ENCODE data around the gene EXOSC5. TPM values are rescaled to one million over a fixed set of nuclear protein-coding genes. Genes with fewer than 3 reads are reported as not detected.
"Not testable (repeated sequence)": the region's sequence is repeated elsewhere in the genome, so short reads cannot be mapped to it uniquely, and the experiment has no call there.

The EXOSC5 gene
- total and polyA plus RNA-seq, 5 experiments from 2014 or later, result 18.3 to 88.0 (median 69.0) TPM

GRCh38 chr19:41435376-41435775, 38.2 kb upstream of the EXOSC5 start:
- H3K27me3 Mint-ChIP-seq, DNase-seq, ATAC-seq, H3K4me3 Mint-ChIP-seq, H3K9me3 Mint-ChIP-seq: not testable (repeated sequence)
- Mint-ChIP-seq H3K36me3 (peaks cover 0 to 55% (median 3%) of the 10 kb centered on the region in 3 donors), H3K27ac (peak overlapping the region in 1 of 10 donors; percentile 33), H3K4me1 (peaks cover 10 to 27% (median 15%) of the 10 kb centered on the region in 4 donors)
- POLR2A ChIA-PET, result interaction anchor here (0.6 to 0.9 kb wide), 3 partner anchors 126 to 865 kb away, joined by 3 read pairs; partner anchors contain the start of gene ZNF574

- Mint-ChIP-seq H3K36me3 (peaks cover 0 to 55% (median 3%) of the 10 kb centered on the region in 3 donors), H3K4me3 (peak overlapping the region in 1 of 10 donors; percentile 48), H3K27ac (peak overlapping the region in 3 of 10 donors; percentile 4 to 64 (median 63)), H3K9me3 (no peaks in the 10 kb centered on the region), H3K27me3 (no peaks in the 10 kb centered on the region), H3K4me1 (peaks cover 10 to 27% (median 14%) of the 10 kb centered on the region in 4 donors)
- ATAC-seq, result no peak
- DNase-seq, result no peak
- POLR2A ChIA-PET, result interaction anchor here (0.5 to 0.9 kb wide), 3 partner anchors 113 to 172 kb away, joined by 3 read pairs; no protein-coding TSS in a partner anchor
Measured at GRCh38 chr19:41434450-41434849, 37.3 kb upstream of the EXOSC5 start.

- peaks cover 0 to 55% (median 3%) of the 10 kb centered on the region in 3 donors for H3K36me3 Mint-ChIP-seq
- no peaks in the 10 kb centered on the region for H3K9me3 Mint-ChIP-seq
- no peak for ATAC-seq
- H3K4me1 Mint-ChIP-seq, result peaks cover 10 to 33% (median 26%) of the 10 kb centered on the region in 4 donors
- no peaks in the 10 kb centered on the region for H3K27me3 Mint-ChIP-seq
- H3K4me3 Mint-ChIP-seq, result no peak overlapping the region
- no peak overlapping the region for H3K27ac Mint-ChIP-seq
- no peak for DNase-seq
- POLR2A ChIA-PET, result no interaction called here
Measured at GRCh38 chr19:41433171-41433570, 36.0 kb upstream of the EXOSC5 start.

- Mint-ChIP-seq H3K36me3 (peaks cover 0 to 48% (median 3%) of the 10 kb centered on the region in 3 donors), H3K4me3 (no peak overlapping the region), H3K9me3 (no peaks in the 10 kb centered on the region), H3K27ac (peak overlapping the region in 5 of 10 donors; percentile 37 to 81 (median 61)), H3K4me1 (peaks cover 19 to 37% (median 31%) of the 10 kb centered on the region in 4 donors), H3K27me3 (no peaks in the 10 kb centered on the region)
- no peak for DNase-seq
- ATAC-seq, result no peak
- POLR2A ChIA-PET, result interaction anchor here (1.1 to 2.0 kb wide), 3 partner anchors 8 to 103 kb away, joined by 3 to 9 read pairs (median 4); partner anchors contain the start of gene DMAC2
Measured at GRCh38 chr19:41431426-41432386, 34.5 kb upstream of the EXOSC5 start.

- ATAC-seq (no peak), DNase-seq (peak in 1 of 10 donors; percentile 21)
- peaks cover 0 to 40% (median 3%) of the 10 kb centered on the region in 3 donors for H3K36me3 Mint-ChIP-seq
- peak overlapping the region in 3 of 10 donors; percentile 37 to 56 (median 43) for H3K27ac Mint-ChIP-seq
- H3K4me3 Mint-ChIP-seq, result peak overlapping the region in 1 of 10 donors; percentile 30
- no peaks in the 10 kb centered on the region for H3K9me3 Mint-ChIP-seq
- H3K27me3 Mint-ChIP-seq, result no peaks in the 10 kb centered on the region
- POLR2A ChIA-PET, result interaction anchor here (2.0 kb wide), 1 partner anchor 9 kb away, joined by 9 read pairs; the partner anchor contains the start of gene DMAC2
- H3K4me1 Mint-ChIP-seq, result peaks cover 18 to 33% (median 28%) of the 10 kb centered on the region in 4 donors
Measured at GRCh38 chr19:41430922-41431321, 33.8 kb upstream of the EXOSC5 start.

GRCh38 chr19:41428481-41428859, 31.3 kb upstream of the EXOSC5 start:
- DNase-seq (no peak), ATAC-seq (no peak)
- Mint-ChIP-seq H3K4me1 (peaks cover 16 to 36% (median 31%) of the 10 kb centered on the region in 4 donors), H3K36me3 (peaks cover 0 to 28% (median 3%) of the 10 kb centered on the region in 3 donors), H3K27me3 (no peaks in the 10 kb centered on the region), H3K4me3 (peak overlapping the region; percentile 11 to 99 (median 53)), H3K9me3 (no peaks in the 10 kb centered on the region), H3K27ac (peak overlapping the region in 8 of 10 donors; percentile 29 to 98 (median 72))
- POLR2A ChIA-PET, result interaction anchor here (0.7 to 1.1 kb wide), 5 partner anchors 11 to 166 kb away, joined by 3 read pairs; partner anchors contain the start of genes B9D2 and DMAC2

- H3K27me3 Mint-ChIP-seq, result no peaks in the 10 kb centered on the region
- no peaks in the 10 kb centered on the region for H3K9me3 Mint-ChIP-seq
- POLR2A ChIA-PET, result interaction anchor here (0.7 to 1.1 kb wide), 5 partner anchors 12 to 119 kb away, joined by 3 to 4 read pairs (median 3); partner anchors contain the start of genes B9D2 and DMAC2
- peak in 5 of 10 donors; percentile 23 to 55 (median 37) for DNase-seq
- peaks cover 16 to 36% (median 31%) of the 10 kb centered on the region in 4 donors for H3K4me1 Mint-ChIP-seq
- peak; percentile 61 to 68 for ATAC-seq
- H3K27ac Mint-ChIP-seq, result peak overlapping the region; percentile 89 to 98 (median 91)
- H3K4me3 Mint-ChIP-seq, result peak overlapping the region; percentile 78 to 99 (median 86)
- peaks cover 0 to 27% (median 3%) of the 10 kb centered on the region in 3 donors for H3K36me3 Mint-ChIP-seq
Measured at GRCh38 chr19:41427647-41428480, 30.7 kb upstream of the EXOSC5 start.

- DNase-seq, result peak in 5 of 10 donors; percentile 16 to 38 (median 22)
- Mint-ChIP-seq H3K9me3 (no peaks in the 10 kb centered on the region), H3K4me3 (peak within 1 kb of the TSS; percentile 78 to 99 (median 86)), H3K27me3 (no peaks in the 10 kb centered on the region), H3K36me3 (peaks cover 0 to 28% (median 5%) of the 10 kb centered on the region in 3 donors), H3K27ac (peak within 1 kb of the TSS; percentile 89 to 98 (median 91)), H3K4me1 (peaks cover 19 to 36% (median 31%) of the 10 kb centered on the region in 4 donors)
- peak; percentile 66 to 71 for ATAC-seq
- POLR2A ChIA-PET, result interaction anchor here (0.7 kb wide), 1 partner anchor 13 kb away, joined by 4 read pairs; the partner anchor contains the start of gene DMAC2
Measured at GRCh38 chr19:41426952-41427646, 29.9 kb upstream of the EXOSC5 start, which contains the start of gene B3GNT8. Gene B3GNT8, minus strand, starts transcription at chr19:41427374. Its CDS starts 596 bp downstream, at chr19:41426778.

GRCh38 chr19:41426116-41426841, 29.1 kb upstream of the EXOSC5 start:
- POLR2A ChIA-PET, result no interaction called here
- Mint-ChIP-seq H3K4me3 (peak overlapping the region in 7 of 10 donors; percentile 7 to 99 (median 62)), H3K4me1 (peaks cover 21 to 33% (median 32%) of the 10 kb centered on the region in 4 donors), H3K9me3 (no peaks in the 10 kb centered on the region), H3K27ac (peak overlapping the region; percentile 62 to 98 (median 84)), H3K36me3 (peaks cover 0 to 28% (median 4%) of the 10 kb centered on the region in 3 donors), H3K27me3 (no peaks in the 10 kb centered on the region)
- ATAC-seq (no peak), DNase-seq (no peak)

- H3K36me3 Mint-ChIP-seq, result peaks cover 0 to 32% (median 7%) of the 10 kb centered on the region in 3 donors
- H3K9me3 Mint-ChIP-seq, result no peaks in the 10 kb centered on the region
- peak overlapping the region in 4 of 10 donors; percentile 43 to 83 (median 59) for H3K4me3 Mint-ChIP-seq
- no peak for DNase-seq
- no peak for ATAC-seq
- H3K27me3 Mint-ChIP-seq, result no peaks in the 10 kb centered on the region
- peak overlapping the region in 5 of 10 donors; percentile 62 to 92 (median 69) for H3K27ac Mint-ChIP-seq
- peaks cover 22 to 37% (median 30%) of the 10 kb centered on the region in 4 donors for H3K4me1 Mint-ChIP-seq
- POLR2A ChIA-PET, result interaction anchor here (0.5 kb wide), 1 partner anchor 47 kb away, joined by 4 read pairs; no protein-coding TSS in a partner anchor
Measured at GRCh38 chr19:41425174-41426115, 28.3 kb upstream of the EXOSC5 start.
